Measurements from ENCODE around the gene ZC3H6.

DNA sequence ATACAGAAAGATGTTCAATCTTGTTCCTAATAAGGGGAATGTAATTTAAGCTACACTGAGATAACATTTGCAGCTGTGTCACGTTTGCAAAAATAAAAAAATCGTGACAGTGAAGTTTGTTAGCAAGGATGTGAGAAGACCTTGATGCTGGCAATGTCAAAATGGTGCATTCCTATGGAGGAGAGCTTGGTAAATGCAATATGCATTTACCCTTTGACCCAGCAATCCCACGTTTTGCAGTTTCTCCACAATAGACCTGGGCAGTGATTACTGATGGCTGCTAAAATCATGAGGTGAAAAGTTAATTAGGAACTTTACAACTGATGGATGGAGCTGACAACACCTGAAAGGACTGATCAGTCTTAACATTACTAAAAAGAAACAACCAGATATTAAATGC lies 43.1 kb downstream of the ZC3H6 start:
- TF ChIP-seq, protein P1, sequence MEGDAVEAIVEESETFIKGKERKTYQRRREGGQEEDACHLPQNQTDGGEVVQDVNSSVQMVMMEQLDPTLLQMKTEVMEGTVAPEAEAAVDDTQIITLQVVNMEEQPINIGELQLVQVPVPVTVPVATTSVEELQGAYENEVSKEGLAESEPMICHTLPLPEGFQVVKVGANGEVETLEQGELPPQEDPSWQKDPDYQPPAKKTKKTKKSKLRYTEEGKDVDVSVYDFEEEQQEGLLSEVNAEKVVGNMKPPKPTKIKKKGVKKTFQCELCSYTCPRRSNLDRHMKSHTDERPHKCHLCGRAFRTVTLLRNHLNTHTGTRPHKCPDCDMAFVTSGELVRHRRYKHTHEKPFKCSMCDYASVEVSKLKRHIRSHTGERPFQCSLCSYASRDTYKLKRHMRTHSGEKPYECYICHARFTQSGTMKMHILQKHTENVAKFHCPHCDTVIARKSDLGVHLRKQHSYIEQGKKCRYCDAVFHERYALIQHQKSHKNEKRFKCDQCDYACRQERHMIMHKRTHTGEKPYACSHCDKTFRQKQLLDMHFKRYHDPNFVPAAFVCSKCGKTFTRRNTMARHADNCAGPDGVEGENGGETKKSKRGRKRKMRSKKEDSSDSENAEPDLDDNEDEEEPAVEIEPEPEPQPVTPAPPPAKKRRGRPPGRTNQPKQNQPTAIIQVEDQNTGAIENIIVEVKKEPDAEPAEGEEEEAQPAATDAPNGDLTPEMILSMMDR (tag by site-specific recombination; IDR thresholded peaks at IDR 0.05), result no peak
- TF ChIP-seq ZNF133 (tag by site-specific recombination; IDR thresholded peaks at IDR 0.05), result no peak
- no peak for TF ChIP-seq ZNF274 (IDR thresholded peaks at IDR 0.05; ENCODE audit: low read length)
- no peak for TF ChIP-seq ZNF274 (tag by site-specific recombination; IDR thresholded peaks at IDR 0.05; ENCODE audit: borderline replicate concordance)
- TF ChIP-seq MZF1 (tag by site-specific recombination; IDR thresholded peaks at IDR 0.05; ENCODE audit: borderline replicate concordance), result no peak

Measured in HEK293 (cell line).